ENCODE measurements around the gene RACK1.
A peak's percentile ranks its signal among the peaks of the same experiment; 100 is the strongest.

Gene RACK1

DNA sequence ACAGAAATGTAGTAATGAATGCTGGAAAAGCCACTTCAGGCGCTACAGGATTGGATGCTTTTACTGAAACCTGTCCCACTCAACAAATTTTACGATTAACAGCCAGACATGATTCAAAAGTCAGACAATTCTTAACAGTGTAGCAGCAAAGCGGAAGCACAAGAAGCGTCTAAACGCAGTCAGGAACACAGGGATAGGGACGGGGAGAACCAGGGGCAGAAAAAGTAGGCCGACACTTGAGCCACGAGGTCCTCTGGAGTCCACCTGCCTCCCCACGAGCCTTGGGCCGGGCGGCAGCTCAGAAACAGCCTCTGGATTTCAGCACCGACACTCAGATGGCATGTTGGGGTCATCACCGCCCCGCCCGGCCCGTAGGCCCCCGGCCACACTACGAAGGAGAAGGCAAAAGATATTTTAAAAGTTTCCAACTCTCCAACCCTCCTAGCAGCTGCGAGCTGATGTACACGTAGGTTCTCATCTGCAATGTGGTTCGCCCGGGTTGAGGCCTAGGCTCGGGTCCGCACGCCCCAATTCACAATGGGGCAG, 615 bp downstream of the RACK1 start:
- no peak for TF ChIP-seq ZNF274 (IDR thresholded peaks at IDR 0.05; ENCODE audit: low read depth, low read length)
- peak overlapping the region; percentile 86 for H3K4me3 ChIP-seq (ENCODE audit: low read length)

DNA sequence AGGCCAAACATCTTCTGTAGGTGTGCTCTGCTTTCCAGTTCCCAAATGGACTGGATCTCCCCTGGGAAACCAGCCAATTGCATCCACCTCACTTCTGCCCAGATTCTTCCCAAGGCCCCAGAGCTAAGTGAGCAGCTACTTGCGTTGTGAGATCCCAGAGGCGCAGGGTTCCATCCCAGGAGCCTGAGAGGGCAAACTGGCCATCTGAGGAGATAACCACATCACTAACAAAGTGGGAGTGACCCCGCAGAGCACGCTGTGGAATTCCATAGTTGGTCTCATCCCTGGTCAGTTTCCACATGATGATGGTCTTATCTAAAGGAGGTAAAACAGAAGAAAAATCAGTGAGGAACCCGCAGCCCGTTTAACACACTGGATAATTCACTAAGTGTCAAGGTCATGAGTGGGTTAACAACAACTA, 1.7 kb downstream of the RACK1 start:
- TF ChIP-seq ZNF274 (IDR thresholded peaks at IDR 0.05; ENCODE audit: low read depth, low read length): no peak
- peak overlapping the region; percentile 86 for H3K4me3 ChIP-seq (ENCODE audit: low read length)

DNA sequence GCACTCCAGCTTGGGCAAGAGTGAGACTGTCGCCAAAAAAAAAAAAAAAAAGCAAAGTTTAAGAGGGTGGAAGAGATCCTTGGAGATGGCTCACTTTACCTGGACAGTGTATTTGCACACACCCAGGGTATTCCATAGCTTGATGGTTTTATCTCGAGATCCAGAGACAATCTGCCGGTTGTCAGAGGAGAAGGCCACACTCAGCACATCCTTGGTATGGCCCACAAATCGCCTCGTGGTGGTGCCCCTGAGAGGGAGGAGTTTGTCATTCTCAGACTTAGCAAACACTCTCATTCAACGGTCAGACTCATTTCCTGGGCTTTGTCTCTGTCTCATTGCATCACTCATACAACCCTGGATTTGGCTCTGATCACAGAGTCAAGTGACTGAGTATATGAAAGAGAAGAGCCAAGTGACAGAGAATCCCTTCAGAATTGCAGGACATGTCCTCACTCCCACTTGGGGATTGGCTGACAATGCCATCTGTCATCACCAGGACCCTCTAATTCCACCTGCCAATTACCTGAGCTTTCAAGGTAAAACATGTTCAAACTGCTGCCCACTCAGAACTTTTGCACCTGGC, 2.2 kb downstream of the RACK1 start:
- H3K4me3 ChIP-seq (ENCODE audit: low read length): peak overlapping the region; percentile 86
- TF ChIP-seq ZNF274 (IDR thresholded peaks at IDR 0.05; ENCODE audit: low read depth, low read length): no peak

GRCh38 chr5:181239062-181239663, 4.5 kb downstream of the RACK1 start:
- no peak for TF ChIP-seq ZNF274 (IDR thresholded peaks at IDR 0.05; ENCODE audit: low read depth, low read length)
- H3K4me3 ChIP-seq (ENCODE audit: low read length): no peak overlapping the region

- no peak for TF ChIP-seq ZNF274 (IDR thresholded peaks at IDR 0.05; ENCODE audit: low read depth, low read length)
- H3K4me3 ChIP-seq (ENCODE audit: low read length): no peak overlapping the region
Observed at GRCh38 chr5:181237729-181238385, 5.8 kb downstream of the RACK1 start.

DNA sequence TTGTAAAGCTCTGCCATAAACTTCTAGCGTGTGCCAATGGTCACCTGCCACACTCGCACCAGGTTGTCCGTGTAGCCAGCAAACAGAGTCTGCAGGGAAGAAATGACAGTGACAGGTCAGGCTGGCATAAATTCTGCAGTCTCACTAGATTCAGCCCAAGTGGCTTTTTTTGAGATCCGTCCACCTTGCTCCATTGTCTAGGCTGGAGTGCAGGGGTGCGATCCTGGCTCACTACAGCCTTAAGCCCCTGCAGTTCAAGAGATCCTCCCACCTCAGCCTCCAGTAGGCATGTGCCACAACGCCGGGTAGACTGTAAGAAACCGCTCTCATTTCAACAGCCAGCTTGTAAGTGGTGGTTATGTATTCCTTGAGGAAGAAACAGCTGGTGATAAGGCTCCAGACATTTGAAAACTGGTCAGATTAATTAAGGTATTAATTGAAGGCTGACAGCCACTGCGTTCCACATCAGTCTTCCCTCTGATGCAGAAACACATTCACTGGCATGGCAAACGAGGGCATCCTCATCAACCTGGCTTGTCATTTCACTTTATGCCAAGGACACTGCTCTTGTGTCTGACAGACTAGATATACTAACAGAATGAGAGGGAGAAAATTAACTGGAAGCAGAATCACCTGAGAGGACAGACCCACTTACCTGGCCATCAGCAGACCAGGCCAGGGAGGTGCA, 6.6 kb downstream of the RACK1 start:
- no peak overlapping the region for H3K4me3 ChIP-seq (ENCODE audit: low read length)
- no peak for TF ChIP-seq ZNF274 (IDR thresholded peaks at IDR 0.05; ENCODE audit: low read depth, low read length)

- no peak overlapping the region for H3K4me3 ChIP-seq (ENCODE audit: low read length)
- TF ChIP-seq ZNF274 (IDR thresholded peaks at IDR 0.05; ENCODE audit: low read depth, low read length): no peak
Observed at GRCh38 chr5:181236471-181236870, 7.2 kb downstream of the RACK1 start.

DNA sequence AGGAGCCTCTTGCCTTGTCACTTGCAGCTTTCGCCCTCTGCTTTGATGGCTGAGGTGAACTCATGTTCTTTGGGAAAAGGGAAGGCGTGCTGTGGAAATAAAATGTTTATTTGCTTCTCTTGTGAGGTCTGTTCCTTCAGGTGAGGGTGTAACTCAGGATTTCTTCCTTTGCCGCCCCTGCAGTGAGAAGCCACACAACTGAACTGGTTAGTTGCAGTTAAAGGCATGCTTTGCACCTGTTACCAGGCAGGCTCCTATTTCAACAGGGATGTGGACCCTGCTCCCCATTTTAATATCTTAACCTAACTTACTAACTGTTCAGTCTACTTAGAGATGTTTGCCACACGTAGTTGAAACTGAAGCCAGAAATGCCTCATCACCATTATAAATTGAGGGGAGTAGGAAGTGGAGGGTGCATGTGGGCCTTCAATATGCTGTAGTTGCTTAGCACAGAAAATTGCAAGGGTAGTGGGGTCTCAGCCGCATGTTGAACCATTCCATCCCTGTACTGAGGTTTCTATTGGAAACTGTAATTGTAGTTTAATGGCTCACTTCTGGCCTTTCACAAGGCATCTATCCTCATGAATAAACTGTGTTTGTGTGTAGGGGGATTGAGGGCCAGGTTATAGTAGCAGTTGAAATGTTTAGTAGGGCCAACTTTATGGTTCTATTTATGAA, 7.9 kb downstream of the RACK1 start:
- TF ChIP-seq ZNF274 (IDR thresholded peaks at IDR 0.05; ENCODE audit: low read depth, low read length): no peak
- no peak overlapping the region for H3K4me3 ChIP-seq (ENCODE audit: low read length)

DNA sequence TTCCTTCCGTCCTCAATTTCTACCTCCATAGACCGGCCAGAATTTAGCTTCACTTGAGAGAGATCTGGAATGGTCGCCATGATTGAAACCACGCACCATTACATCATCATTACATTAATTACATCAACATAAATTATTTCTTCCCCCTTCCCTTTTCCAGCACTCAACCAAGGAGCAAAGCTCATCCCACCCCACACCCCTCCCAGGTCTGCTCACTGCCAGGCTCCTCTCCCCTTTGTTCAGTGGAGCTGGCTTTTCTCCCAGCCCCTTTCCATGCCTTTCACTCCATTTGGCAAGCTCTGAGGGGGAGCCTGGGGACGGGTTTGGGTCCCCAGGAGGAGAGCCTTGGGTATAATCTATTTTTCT, 8.4 kb downstream of the RACK1 start:
- H3K4me3 ChIP-seq (ENCODE audit: low read length): no peak overlapping the region
- TF ChIP-seq ZNF274 (IDR thresholded peaks at IDR 0.05; ENCODE audit: low read depth, low read length): no peak

DNA sequence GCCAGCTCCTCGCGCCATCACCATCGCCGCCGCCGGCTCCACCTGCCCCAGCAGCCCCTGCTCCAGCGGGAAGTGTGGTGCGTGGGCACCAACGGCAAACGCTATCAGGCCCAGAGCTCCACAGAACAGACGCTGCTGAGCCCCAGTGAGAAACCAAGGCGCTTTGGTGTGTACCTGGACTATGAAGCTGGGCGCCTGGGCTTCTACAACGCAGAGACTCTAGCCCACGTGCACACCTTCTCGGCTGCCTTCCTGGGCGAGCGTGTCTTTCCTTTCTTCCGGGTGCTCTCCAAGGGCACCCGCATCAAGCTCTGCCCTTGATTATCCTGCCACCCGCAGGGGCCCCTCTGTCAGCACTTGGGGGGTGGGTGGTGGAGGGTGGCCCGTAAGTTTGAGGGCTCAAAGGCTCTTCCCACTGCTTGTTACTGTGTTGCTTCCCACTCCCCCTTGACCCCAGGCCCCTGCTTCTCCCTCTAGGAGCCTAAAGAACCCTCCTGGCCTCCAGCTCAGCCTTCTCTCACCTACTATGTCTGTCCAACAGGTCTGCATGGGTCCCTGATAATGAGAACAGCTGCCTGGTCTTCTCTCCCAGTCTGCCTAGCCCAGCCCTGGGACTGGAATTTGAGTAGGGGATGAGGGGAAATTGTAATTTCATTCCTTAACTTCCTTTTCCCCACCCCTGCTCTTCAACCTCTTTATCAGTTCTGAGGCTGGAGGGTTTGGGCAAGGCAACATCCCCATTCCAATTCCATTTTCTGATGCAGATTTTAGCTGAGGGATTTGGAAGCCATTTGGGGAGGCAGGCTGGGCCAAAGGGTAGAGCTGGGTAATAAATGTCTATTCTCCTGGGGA, 9.0 kb downstream of the RACK1 start:
- TF ChIP-seq ZNF274 (IDR thresholded peaks at IDR 0.05; ENCODE audit: low read depth, low read length): no peak
- no peak overlapping the region for H3K4me3 ChIP-seq (ENCODE audit: low read length)

DNA sequence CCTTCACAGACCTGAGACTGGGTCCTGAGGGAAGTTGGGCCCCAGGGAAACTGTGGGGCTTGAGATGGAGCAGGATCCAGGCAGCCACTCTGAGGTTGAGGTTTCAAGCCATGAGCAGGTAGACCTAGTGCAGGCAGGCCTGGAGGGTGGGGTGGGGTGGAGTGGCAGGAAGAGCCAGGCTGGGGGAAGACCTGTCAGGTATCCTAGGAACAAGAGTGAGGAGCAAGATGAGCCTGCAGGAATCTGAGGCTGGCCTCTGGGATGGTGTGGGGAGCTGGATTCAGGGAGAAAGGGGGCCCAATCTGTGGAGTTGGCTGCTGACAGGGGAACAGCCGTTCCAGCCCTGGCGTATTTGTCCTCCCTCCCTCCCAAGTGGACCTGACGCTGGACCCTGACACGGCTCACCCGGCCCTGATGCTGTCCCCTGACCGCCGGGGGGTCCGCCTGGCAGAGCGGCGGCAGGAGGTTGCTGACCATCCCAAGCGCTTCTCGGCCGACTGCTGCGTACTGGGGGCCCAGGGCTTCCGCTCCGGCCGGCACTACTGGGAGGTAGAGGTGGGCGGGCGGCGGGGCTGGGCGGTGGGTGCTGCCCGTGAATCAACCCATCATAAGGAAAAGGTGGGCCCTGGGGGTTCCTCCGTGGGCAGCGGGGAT, 9.8 kb downstream of the RACK1 start:
- H3K4me3 ChIP-seq (ENCODE audit: low read length): no peak overlapping the region
- TF ChIP-seq ZNF274 (IDR thresholded peaks at IDR 0.05; ENCODE audit: low read depth, low read length): no peak

DNA sequence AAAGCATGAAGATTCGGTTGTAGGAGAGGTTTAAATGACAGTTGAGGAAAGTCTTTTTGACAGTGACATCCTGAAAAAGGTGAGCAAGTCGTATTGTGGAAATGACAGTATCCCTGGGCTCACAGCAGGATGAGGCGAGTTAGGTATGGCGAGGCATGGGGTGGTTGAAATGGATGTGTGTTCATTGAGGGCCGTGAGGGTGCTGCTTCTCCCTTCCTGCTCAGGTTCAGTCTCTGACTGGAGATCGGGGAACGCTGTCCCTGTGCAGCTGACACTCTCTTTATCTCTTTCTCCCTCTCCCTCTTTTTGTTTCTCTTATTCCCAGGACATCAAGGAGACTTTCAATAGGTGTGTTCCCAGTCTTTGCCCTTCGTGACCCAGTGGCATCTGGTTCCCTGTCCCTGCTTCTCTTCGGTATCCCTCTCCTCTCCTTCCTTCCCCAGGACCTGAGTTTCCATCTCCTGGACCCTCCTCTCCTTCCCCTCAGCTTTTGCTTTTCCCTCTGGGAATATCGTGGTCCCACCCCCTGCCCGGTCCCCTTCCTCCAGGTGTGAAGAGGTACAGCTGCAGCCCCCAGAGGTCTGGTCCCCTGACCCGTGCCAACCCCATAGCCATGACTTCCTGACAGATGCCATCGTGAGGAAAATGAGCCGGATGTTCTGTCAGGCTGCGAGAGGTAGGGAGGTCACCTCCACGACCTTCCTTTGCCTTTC, 10.5 kb downstream of the RACK1 start:
- TF ChIP-seq ZNF274 (IDR thresholded peaks at IDR 0.05; ENCODE audit: low read depth, low read length): no peak
- no peak overlapping the region for H3K4me3 ChIP-seq (ENCODE audit: low read length)
